NCI-H446 treated with DMSO at 0.1 percent for 48 hours (cell line): ENCODE results near the gene TMED4.
"Not testable (repeated sequence)": the region's sequence is repeated elsewhere in the genome, so short reads cannot be mapped to it uniquely, and the experiment has no call there.

ENCODE experiments used
- DNase-seq: peaks from one replicate; lab custom pipeline; 2025; lab: John Stamatoyannopoulos, UW

TMED4 gene

GRCh38 chr7:44607141-44608068, 25.4 kb upstream of the TMED4 start:
- no peak for DNase-seq

- peak; percentile 97 for DNase-seq
Observed at GRCh38 chr7:44606341-44607140, 24.5 kb upstream of the TMED4 start, which contains the start of gene OGDH. Gene OGDH, plus strand, starts transcription at chr7:44606627. Its CDS starts 17,717 bp downstream, at chr7:44624344.

GRCh38 chr7:44604941-44605340, 22.9 kb upstream of the TMED4 start:
- no peak for DNase-seq

- DNase-seq, result no peak
Observed at GRCh38 chr7:44603193-44603592, 21.2 kb upstream of the TMED4 start.

- DNase-seq, result no peak
Observed at GRCh38 chr7:44602576-44602910, 20.5 kb upstream of the TMED4 start.

- no peak for DNase-seq
Observed at GRCh38 chr7:44599222-44599621, 17.2 kb upstream of the TMED4 start.

- not testable (repeated sequence) for DNase-seq
Observed at GRCh38 chr7:44597181-44597580, 15.2 kb upstream of the TMED4 start.

- no peak for DNase-seq
Observed at GRCh38 chr7:44595934-44596635, 14.1 kb upstream of the TMED4 start.

- no peak for DNase-seq
Observed at GRCh38 chr7:44590910-44591309, 8.9 kb upstream of the TMED4 start.

GRCh38 chr7:44587843-44588711, 6.0 kb upstream of the TMED4 start:
- DNase-seq, result peak; percentile 31

GRCh38 chr7:44583146-44583865, 1.3 kb upstream of the TMED4 start:
- no peak for DNase-seq

GRCh38 chr7:44580945-44581878, 819 bp downstream of the TMED4 start:
- DNase-seq, result no peak

GRCh38 chr7:44576228-44576627, 5.8 kb downstream of the TMED4 start:
- DNase-seq, result no peak

GRCh38 chr7:44575054-44575453, 7.0 kb downstream of the TMED4 start:
- no peak for DNase-seq

GRCh38 chr7:44574287-44574872, 7.7 kb downstream of the TMED4 start:
- DNase-seq, result no peak

GRCh38 chr7:44573464-44574286, 8.4 kb downstream of the TMED4 start, which contains the start of gene DDX56:
Gene DDX56, minus strand, starts transcription at chr7:44573908. Its CDS starts 13 bp downstream, at chr7:44573895.
- DNase-seq, result peak; percentile 86

- no peak for DNase-seq
Observed at GRCh38 chr7:44572771-44573170, 9.3 kb downstream of the TMED4 start.

- DNase-seq, result no peak
Observed at GRCh38 chr7:44569959-44570358, 12.1 kb downstream of the TMED4 start.
